ENCODE measurements around the gene SAP30BP.
A peak's percentile ranks its signal among the peaks of the same experiment; 100 is the strongest.

Gene SAP30BP

DNA sequence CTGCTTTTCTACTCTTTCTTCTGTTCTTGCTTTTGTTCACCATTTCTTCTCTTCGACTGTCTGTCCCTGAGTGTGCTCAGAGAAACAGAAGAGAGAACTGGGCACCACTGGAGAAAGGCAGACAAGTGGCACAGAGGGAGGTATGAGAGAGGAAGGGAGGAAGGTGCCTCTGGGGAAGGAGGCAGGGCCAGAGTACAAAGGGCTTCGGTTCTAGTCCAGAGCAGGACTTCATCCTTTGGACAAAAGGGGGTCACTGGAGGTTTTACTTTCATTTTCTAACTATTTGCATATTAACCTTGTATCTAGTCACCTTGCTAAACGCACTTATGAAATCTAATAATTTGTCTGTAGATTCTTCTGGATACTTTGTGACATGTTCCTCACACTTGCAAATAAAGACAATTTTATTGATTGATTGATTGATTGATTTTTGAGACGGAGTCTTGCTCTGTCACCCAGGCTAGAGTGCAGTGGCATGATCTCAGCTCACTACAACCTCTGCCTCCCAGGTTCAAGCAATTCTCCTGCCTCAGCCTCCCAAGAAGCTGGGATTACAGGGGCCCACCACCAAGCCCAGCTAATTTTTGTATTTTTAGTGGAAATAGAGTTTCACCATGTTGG, 67.6 kb downstream of the SAP30BP start:
- H3K9ac ChIP-seq = no peak overlapping the region

GRCh38 chr17:75736173-75736835, 69.2 kb downstream of the SAP30BP start:
- H3K27ac ChIP-seq = no peak overlapping the region
- no peak for TF ChIP-seq CTCF (conservative IDR thresholded peaks at IDR 0.05; ENCODE audit: low read depth, low read length)
- peaks cover 3% of the 10 kb centered on the region; the same call in 1 of the 2 replicates for H3K27me3 ChIP-seq (ENCODE audit: insufficient read depth, low read depth)
- H3K4me2 ChIP-seq = no peak overlapping the region
- no peaks in the 10 kb centered on the region for H3K36me3 ChIP-seq (ENCODE audit: insufficient read depth)
- no peaks in the 10 kb centered on the region for H4K20me1 ChIP-seq (ENCODE audit: insufficient read depth)
- H3K4me1 ChIP-seq (ENCODE audit: low read depth, poor library complexity, severe bottlenecking) = peaks cover 5% of the 10 kb centered on the region
- H3K79me2 ChIP-seq (ENCODE audit: insufficient read depth, low read depth) = no peaks in the 10 kb centered on the region
- H2AFZ ChIP-seq (ENCODE audit: low read depth) = no peak overlapping the region
- H3K9ac ChIP-seq = no peak overlapping the region
- H3K4me3 ChIP-seq (IDR thresholded peaks at IDR 0.05; ENCODE audit: insufficient read depth, low read depth, low read length) = no peak overlapping the region

More for the DNA sequence above, 67.6 kb downstream of the SAP30BP start:
- H3K36me3 ChIP-seq (ENCODE audit: insufficient read depth) = no peaks in the 10 kb centered on the region
- H3K27me3 ChIP-seq (ENCODE audit: insufficient read depth, low read depth) = no peaks in the 10 kb centered on the region; the same call in 1 of the 2 replicates
- no peak overlapping the region for H3K27ac ChIP-seq
- peak overlapping the region; percentile 19; the same call in 1 of the 2 replicates for H3K4me2 ChIP-seq
- no peak overlapping the region for H3K4me3 ChIP-seq (IDR thresholded peaks at IDR 0.05; ENCODE audit: insufficient read depth, low read depth, low read length)
- H3K4me1 ChIP-seq (ENCODE audit: low read depth, poor library complexity, severe bottlenecking) = peaks cover 5% of the 10 kb centered on the region
- no peak for TF ChIP-seq CTCF (conservative IDR thresholded peaks at IDR 0.05; ENCODE audit: low read depth, low read length)
- H2AFZ ChIP-seq (ENCODE audit: low read depth) = no peak overlapping the region
- no peaks in the 10 kb centered on the region for H3K79me2 ChIP-seq (ENCODE audit: insufficient read depth, low read depth)
- no peaks in the 10 kb centered on the region for H4K20me1 ChIP-seq (ENCODE audit: insufficient read depth)

GRCh38 chr17:75737133-75737962, 70.2 kb downstream of the SAP30BP start:
- H2AFZ ChIP-seq (ENCODE audit: low read depth) = no peak overlapping the region
- H4K20me1 ChIP-seq (ENCODE audit: insufficient read depth) = no peaks in the 10 kb centered on the region
- H3K36me3 ChIP-seq (ENCODE audit: insufficient read depth) = no peaks in the 10 kb centered on the region
- no peak for TF ChIP-seq CTCF (conservative IDR thresholded peaks at IDR 0.05; ENCODE audit: low read depth, low read length)
- no peak overlapping the region for H3K9ac ChIP-seq
- H3K27me3 ChIP-seq (ENCODE audit: insufficient read depth, low read depth) = peaks cover 11% of the 10 kb centered on the region
- H3K4me2 ChIP-seq = no peak overlapping the region
- no peak overlapping the region for H3K27ac ChIP-seq
- peaks cover 5% of the 10 kb centered on the region for H3K4me1 ChIP-seq (ENCODE audit: low read depth, poor library complexity, severe bottlenecking)
- no peak overlapping the region for H3K4me3 ChIP-seq (IDR thresholded peaks at IDR 0.05; ENCODE audit: insufficient read depth, low read depth, low read length)
- no peaks in the 10 kb centered on the region for H3K79me2 ChIP-seq (ENCODE audit: insufficient read depth, low read depth)

- Histone ChIP-seq H3K9ac (no peak overlapping the region), H3K4me1 (ENCODE audit: low read depth, poor library complexity, severe bottlenecking) (peaks cover 5% of the 10 kb centered on the region), H3K4me3 (IDR thresholded peaks at IDR 0.05; ENCODE audit: insufficient read depth, low read depth, low read length) (no peak overlapping the region), H3K36me3 (ENCODE audit: insufficient read depth) (no peaks in the 10 kb centered on the region), H3K4me2 (no peak overlapping the region), H3K27me3 (ENCODE audit: insufficient read depth, low read depth) (peaks cover 18% of the 10 kb centered on the region), H3K27ac (no peak overlapping the region), H4K20me1 (ENCODE audit: insufficient read depth) (no peaks in the 10 kb centered on the region), H3K79me2 (ENCODE audit: insufficient read depth, low read depth) (no peaks in the 10 kb centered on the region), H2AFZ (ENCODE audit: low read depth) (peak overlapping the region; percentile 5; the same call in 1 of the 2 replicates)
- no peak for TF ChIP-seq CTCF (conservative IDR thresholded peaks at IDR 0.05; ENCODE audit: low read depth, low read length)
These were observed 71.2 kb downstream of the SAP30BP start for GRCh38 chr17:75738218-75738802.

Data from KMS-11 (cell line).